ENCODE results near the gene IL1RAPL2. TPM values are rescaled to one million over a fixed set of nuclear protein-coding genes. Genes with fewer than 3 reads are reported as not detected.

IL1RAPL2 gene
- total RNA-seq, 4 donors from 2014 or later, result not detected

DNA sequence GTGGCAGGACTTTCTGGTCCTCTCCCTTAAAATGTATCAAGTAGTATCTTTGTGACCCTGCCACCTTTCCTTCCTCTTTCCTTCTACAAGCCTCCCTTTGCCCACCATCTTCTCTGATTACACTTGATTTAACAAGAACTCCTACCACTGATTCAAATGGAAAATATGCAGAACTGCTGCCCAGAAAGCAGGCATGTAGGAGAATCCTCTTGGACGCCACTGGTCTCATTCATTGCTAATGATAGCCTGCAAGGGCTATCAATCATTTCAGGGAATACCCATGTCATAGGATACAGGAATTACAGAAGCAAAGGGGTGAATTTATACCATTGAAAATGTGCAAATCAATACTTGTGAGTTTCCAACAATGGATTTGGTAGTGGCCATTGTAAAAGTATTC is 961.8 kb downstream of the IL1RAPL2 start:
- Histone ChIP-seq H3K4me1 (no peaks in the 10 kb centered on the region), H3K27ac (no peak overlapping the region), H3K36me3 (no peaks in the 10 kb centered on the region), H3K4me3 (no peak overlapping the region), H3K27me3 (no peaks in the 10 kb centered on the region), H3K9me3 (no peaks in the 10 kb centered on the region)
- no peak for DNase-seq
- no peak for TF ChIP-seq POLR2A (IDR thresholded peaks at IDR 0.05)
- TF ChIP-seq, protein P1, sequence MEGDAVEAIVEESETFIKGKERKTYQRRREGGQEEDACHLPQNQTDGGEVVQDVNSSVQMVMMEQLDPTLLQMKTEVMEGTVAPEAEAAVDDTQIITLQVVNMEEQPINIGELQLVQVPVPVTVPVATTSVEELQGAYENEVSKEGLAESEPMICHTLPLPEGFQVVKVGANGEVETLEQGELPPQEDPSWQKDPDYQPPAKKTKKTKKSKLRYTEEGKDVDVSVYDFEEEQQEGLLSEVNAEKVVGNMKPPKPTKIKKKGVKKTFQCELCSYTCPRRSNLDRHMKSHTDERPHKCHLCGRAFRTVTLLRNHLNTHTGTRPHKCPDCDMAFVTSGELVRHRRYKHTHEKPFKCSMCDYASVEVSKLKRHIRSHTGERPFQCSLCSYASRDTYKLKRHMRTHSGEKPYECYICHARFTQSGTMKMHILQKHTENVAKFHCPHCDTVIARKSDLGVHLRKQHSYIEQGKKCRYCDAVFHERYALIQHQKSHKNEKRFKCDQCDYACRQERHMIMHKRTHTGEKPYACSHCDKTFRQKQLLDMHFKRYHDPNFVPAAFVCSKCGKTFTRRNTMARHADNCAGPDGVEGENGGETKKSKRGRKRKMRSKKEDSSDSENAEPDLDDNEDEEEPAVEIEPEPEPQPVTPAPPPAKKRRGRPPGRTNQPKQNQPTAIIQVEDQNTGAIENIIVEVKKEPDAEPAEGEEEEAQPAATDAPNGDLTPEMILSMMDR (IDR thresholded peaks at IDR 0.05), result no peak

DNA sequence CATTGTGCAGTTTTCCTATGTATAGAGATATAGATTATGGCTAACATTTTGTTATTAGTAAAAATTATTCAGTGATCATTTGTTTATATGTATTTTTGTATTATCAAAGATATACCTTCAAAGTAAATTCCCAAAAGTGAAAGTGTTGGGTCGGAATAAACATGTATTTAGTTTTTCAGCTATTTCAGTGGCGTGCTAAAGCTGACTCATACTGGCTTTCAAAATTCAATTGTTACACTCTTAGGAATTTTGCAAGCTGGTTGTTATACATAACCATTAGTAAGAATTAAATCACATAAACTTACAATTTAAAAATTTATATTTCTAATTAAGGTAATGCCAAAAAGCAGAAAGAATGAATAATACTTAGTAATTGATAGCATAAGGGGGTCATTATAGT is 968.0 kb downstream of the IL1RAPL2 start:
- no peaks in the 10 kb centered on the region for H3K9me3 ChIP-seq
- no peaks in the 10 kb centered on the region for H3K4me1 ChIP-seq
- TF ChIP-seq, protein P1 (IDR thresholded peaks at IDR 0.05), result no peak
- no peak for TF ChIP-seq POLR2A (IDR thresholded peaks at IDR 0.05)
- no peak overlapping the region for H3K27ac ChIP-seq
- no peak for DNase-seq
- no peaks in the 10 kb centered on the region for H3K36me3 ChIP-seq
- H3K27me3 ChIP-seq, result no peaks in the 10 kb centered on the region
- H3K4me3 ChIP-seq, result no peak overlapping the region

DNA sequence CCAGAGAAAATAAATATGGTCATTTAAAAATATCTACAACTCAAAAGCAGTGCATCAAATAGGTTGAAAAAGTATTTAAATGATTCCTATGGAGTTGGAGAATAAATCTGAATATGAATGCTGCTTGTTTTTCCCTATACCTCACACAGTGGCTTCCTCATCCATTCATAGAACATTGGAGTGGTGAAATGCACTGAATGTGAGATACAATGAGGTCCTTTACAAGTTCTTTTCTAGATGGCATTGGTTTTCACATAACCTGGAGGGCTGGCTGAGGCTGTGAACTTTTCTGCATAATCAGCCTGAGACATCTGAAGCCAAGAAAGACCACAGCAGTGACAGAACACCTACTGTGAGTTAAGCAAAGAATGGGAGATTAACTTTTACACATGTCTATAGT is 977.3 kb downstream of the IL1RAPL2 start:
- Histone ChIP-seq H3K27me3 (no peaks in the 10 kb centered on the region), H3K36me3 (no peaks in the 10 kb centered on the region), H3K4me1 (no peaks in the 10 kb centered on the region), H3K4me3 (no peak overlapping the region), H3K9me3 (no peaks in the 10 kb centered on the region), H3K27ac (no peak overlapping the region)
- no peak for DNase-seq
- no peak for TF ChIP-seq POLR2A (IDR thresholded peaks at IDR 0.05)
- TF ChIP-seq, protein P1 (IDR thresholded peaks at IDR 0.05), result no peak

DNA sequence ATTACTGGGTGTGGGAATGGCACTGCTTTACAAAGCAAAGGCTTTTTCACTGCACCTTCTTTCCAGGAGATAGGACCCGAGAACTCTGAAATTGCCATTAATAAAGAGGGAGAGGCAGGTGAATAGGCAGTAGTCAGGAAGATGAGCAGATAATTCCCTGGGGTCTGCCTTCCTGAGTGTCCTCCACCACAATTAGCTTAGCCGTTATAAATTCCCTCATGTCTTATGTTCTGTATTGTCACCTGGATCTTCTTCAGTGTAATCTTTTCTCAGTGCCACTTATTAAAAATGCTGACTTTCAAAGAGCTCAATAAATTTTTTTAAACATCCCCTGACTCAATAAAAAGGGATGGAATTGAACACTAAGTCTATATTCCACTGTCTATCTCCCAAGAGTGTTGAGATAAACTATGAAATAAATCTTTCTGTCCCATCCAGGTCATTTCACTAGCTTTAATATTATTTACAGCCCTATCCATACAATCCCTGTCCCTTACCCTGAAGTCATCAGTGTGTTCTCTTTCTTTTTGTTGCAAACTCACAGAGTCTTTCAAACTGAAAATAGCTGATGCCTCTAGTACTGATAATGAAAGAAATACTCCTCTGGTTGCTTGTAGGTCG is 984.2 kb downstream of the IL1RAPL2 start:
- H3K36me3 ChIP-seq, result no peaks in the 10 kb centered on the region
- TF ChIP-seq POLR2A (IDR thresholded peaks at IDR 0.05), result no peak
- TF ChIP-seq, protein P1 (IDR thresholded peaks at IDR 0.05), result no peak

DNA sequence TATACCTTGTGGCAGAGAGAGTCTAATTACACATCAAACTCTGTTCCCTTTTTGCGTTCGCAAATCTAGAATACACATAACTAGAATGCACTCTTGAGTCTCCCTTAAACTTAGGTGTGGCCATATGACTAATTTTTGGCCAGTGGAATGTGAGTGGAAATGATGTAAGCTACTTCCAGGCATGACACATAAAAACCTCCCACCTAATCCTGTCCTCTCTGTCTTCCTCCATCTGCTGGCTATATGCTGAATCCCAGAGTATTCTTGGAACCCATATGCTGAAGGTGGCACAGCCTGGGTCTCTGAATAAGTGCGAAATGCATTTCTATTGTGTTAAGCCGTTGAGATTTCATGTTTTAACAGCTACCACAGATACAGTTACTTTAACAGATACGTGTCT is 986.4 kb downstream of the IL1RAPL2 start:
- TF ChIP-seq, protein P1 (IDR thresholded peaks at IDR 0.05), result no peak
- TF ChIP-seq POLR2A (IDR thresholded peaks at IDR 0.05), result no peak
- no peak overlapping the region for H3K27ac ChIP-seq
- DNase-seq, result no peak
- no peaks in the 10 kb centered on the region for H3K4me1 ChIP-seq
- H3K36me3 ChIP-seq, result no peaks in the 10 kb centered on the region
- H3K9me3 ChIP-seq, result no peaks in the 10 kb centered on the region
- H3K27me3 ChIP-seq, result no peaks in the 10 kb centered on the region
- H3K4me3 ChIP-seq, result no peak overlapping the region

More for the DNA sequence above, 984.2 kb downstream of the IL1RAPL2 start:
- no peaks in the 10 kb centered on the region for H3K4me1 ChIP-seq
- H3K9me3 ChIP-seq, result no peaks in the 10 kb centered on the region
- DNase-seq, result no peak
- no peak overlapping the region for H3K4me3 ChIP-seq
- no peak overlapping the region for H3K27ac ChIP-seq
- no peaks in the 10 kb centered on the region for H3K27me3 ChIP-seq

DNA sequence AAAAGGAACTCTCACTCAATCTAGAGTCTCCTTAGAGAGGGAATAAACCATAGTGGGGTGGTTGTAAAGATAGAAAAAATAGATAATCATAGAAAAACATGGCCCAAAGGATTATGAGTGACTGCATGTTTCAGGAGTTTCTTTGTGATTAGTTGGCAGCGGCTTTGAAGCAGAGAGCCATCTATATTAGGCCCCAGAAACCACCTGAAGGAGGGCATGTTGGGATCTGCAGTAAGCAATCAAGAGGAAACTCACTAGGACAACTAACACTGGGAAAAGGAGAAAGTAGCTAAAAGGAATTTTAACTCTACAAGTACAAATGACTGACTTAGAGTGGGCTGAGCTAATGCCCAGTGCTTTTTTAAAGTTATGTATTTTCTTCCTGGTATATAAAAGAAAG is 987.1 kb downstream of the IL1RAPL2 start:
- Histone ChIP-seq H3K4me3 (no peak overlapping the region), H3K9me3 (no peaks in the 10 kb centered on the region), H3K4me1 (no peaks in the 10 kb centered on the region), H3K27ac (no peak overlapping the region), H3K27me3 (no peaks in the 10 kb centered on the region), H3K36me3 (no peaks in the 10 kb centered on the region)
- TF ChIP-seq, protein P1 (IDR thresholded peaks at IDR 0.05), result no peak
- TF ChIP-seq POLR2A (IDR thresholded peaks at IDR 0.05), result no peak
- no peak for DNase-seq
